Activated T-cell treated with anti-CD3 and anti-CD28 coated beads, Interleukin-2, amount 50 U/mL, for 48 hours (primary cell): ENCODE measurements around the gene IMMP2L.
"Not testable (repeated sequence)": the region's sequence is repeated elsewhere in the genome, so short reads cannot be mapped to it uniquely, and the experiment has no call there.

ENCODE experiments used
- DNase-seq, 2 experiments: peaks; one replicate each; pipeline ENCODE4 v3.0.0-alpha.2; 2020

IMMP2L gene

DNA sequence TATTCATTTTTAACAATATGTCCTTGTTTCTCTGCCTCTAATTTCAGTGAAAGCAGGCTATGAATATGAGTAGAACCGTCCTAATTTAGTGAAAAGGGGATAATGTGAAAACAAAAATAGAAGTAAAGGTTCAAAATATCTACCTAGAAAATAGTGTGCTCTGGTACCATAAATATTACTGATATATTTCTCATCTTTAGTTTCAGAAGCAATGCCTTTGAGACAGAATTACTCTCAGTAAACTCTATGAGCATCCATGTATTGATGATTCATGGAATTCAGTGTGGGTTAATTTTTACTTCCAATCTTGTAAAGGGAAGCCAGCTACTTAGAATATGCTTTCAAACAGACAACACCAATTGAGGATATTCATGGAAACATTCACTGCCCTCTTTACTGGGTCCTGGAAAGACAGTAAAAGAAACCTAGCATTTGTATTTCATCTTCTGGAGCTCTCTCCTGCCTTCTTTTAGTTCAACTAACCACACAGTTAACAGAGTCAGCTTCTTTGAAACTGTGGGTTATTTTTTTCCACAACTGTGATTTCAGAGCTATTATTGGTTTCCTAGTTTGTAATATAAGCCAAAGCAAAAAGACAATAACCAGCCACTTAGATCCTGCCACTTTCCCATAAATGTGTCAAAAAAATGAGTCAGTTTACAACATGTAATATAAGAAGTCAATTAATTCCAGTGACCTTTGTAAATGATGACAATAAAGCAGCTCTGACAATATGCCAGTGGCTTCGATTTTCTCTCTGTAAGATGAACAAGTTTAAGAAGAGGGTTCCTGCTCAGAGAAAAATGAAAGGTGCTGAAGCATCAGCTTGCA is 469.7 kb downstream of the IMMP2L start:
- DNase-seq: no peak

DNA sequence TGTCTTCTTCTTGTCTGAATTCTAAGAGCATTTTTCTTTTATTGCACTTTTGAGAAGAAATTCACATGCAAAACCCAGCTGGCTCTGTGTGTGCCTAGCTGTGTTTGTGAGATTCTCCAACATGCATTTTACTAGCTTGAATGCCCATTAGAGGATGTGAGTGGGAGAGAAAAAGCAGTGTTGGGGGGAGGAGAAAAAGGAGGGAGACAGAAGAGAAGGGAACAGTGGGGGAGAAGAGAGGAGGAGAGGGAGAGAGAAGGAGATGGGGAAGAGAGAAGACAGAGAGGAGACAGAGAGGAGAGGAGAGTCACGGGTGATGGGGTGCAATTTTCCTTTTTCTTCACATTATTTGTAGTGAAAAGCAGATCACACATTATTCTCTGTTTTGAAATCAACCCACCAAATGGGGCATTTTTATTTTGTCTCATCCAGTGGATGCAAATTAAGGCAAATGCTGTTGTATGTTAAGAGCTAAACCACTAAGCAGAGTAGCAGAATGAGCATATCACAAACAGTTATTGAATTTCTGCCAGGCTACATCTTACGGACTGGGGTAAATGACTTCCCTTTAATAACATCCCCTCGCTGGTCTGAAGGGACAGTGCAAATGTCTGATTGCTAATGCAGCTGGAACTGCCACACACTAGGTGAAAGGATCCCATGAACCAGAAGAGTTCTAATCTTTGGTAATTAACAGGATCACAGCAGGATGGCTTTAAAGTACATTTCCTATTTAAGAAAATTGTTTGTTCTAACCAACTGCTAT is 470.5 kb downstream of the IMMP2L start:
- no peak for DNase-seq

DNA sequence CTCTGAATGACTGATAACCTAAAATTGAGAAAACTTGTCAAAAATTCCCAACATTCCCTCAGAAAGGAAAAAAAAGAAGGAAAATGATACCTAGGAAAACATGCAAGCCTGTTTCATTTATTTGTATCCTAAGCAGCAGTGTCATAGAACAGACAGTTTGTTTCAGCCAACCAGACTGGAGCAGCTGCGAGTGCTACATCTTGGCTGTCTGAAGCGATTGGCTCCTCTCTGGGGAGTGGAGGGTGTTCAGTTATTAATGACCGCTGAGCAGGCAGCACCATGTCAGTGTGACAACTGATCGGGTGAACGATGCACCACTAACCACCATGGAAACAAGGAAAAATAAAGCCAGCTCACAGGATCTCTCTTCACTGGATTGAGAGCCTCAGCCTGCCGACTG is 471.4 kb downstream of the IMMP2L start, which contains the start of gene LRRN3:
TSS of gene LRRN3 (plus strand) at position 282 of the 400 bp plus-strand sequence. CDS start 31,646 bp downstream, outside the sequence.
- DNase-seq: peak; percentile 48 to 51

DNA sequence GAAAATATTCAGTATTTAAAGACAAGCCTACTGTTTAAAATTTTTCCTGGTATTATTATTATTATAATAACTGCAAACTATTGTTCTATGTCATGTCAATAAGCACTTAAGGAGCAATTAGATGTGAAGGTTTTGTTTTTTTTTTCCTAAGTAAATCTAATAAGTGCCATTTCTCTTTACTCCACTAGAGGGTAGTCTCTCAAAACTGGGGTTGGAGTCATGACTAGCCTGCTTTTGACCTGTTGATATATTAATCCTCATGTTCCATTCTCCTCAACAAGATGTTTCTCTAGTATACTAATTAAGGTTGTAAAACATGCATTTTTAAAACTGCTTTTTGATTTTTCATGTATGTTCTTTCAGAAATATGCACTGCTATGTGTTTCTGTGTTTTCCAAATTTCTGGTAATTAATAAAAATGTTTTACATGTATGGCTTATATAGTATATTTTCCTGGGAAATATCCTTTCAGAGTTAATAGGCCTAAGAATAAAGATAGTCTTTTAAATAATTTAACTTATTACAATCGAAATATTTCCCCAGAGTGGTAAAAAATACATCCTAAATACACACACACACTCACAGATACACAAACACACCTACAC is 472.4 kb downstream of the IMMP2L start:
- DNase-seq: no peak

DNA sequence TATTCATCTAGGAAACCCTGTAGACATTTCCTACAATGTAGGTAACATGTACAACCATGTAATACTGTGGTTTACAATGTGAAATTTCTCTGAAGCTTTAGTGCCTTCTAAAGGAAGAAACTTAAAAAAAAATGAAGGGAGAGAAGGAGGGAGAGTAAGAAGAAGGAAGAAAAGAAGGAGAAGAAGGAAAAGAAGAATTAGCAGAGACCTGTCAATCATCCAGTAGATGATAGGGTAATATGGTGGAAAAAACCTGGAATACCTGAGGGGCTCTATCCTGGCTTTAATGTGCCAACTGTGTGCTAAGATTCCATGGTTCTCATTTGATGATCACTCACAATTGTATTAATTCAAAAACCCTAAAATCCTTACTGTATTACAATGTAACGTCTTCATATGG is 474.0 kb downstream of the IMMP2L start:
- DNase-seq: no peak

DNA sequence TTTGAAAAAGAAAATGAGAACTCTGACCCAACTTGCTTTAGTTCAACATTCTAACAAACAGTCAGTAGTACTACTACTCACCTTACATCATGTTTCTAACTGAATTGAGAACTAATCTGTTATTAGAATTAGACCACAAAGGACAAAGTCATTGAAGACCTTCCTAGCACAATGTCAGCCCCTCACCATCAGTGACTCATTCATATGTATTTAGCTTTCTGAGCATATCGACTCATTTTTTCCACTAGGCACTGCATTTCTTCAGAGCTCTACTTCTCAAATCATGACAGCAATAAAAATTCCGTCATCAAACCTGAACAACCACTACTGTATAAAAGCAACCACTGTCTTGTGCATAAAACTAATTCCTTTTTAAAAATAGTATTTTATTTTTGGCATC is 475.8 kb downstream of the IMMP2L start:
- no peak for DNase-seq

DNA sequence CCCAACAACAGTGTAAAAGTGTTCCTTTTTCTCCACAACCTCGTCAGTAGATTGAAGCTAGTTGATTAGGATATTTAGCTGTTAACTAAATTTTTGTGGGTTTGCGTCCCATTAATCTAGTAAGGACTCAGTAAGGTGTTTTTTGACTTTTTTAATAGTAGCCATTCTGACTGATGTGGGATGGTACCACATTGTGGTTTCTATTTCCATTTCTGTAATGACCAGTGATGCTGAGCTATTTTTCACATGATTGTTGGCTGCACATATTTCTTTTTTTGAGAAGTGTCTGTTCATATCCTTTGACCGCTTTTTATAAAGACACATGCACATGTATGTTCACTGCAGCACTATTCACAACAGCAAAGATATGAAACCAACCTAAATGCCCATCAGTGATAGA is 476.9 kb downstream of the IMMP2L start:
- no peak for DNase-seq

DNA sequence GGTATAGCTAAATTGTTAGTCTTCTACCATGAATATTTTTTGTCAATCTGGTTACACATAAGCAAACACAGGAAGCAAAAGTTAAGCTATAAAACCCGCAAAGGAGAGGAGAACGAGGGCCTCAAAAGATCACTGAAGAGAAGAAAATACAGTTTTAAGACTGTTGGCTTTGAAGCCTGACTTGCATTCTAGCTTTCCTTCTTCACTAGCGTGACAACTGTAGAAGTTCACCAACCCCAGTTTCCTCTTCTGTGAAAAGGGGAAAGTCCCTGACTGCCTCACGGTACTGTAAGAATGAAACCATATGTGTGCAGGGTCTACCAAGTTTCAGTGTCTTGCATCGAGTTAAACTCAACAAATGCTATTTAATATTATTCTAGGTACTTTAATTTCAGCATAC is 478.9 kb downstream of the IMMP2L start:
- DNase-seq: peak in 1 of 2 experiments; percentile 34

DNA sequence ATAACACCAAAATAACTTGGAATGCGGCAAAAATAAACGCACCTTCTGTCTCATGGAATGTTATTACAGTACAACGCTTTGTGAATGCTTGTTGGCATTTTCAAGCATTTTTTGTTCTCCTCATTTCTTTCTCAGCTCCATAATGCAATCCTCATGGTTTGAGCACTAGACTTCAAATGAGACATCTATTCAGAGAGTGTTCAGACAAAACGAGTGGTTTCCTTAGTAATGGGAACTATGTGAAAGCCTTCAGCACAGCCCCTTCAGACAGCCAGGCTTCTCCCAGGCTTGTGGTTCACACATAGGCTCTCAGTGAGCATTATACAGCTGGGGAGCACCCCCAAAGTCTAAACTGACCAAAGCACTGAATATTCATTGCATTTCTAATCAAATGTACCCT is 479.9 kb downstream of the IMMP2L start:
- DNase-seq: peak in 1 of 2 experiments; percentile 28

DNA sequence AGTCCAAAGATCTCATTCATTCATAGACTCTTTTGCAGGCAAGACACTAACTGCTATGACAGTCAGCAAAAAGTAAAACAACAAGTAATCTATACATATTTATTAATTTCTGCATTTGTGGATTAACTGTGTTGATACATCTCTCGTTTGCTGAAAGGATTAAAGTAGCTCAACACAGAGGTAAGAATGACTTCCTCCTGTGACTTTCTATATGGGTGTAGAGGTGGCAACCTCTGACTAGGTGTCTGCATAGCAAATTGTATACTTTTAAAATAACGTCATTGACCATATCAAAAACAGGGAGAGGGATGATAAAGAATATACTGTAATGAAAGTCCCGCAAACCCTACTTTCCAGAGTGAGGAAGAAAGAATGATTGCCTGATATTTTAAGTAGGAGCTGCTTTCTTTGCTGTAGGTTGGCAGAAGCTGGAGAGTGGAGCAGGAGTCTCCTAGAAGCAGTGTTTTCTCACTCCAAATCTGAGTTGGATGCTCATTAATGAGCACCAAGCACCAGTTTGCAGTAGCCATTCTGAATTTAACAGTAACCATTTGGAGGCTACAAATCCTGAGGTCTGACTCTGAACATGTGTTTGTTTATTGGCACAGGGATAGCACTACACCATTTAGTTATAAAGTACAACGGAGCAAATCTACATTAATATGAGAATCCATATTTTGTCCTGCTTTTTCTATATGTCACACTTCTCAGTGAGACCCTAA is 480.6 kb downstream of the IMMP2L start:
- DNase-seq: no peak

DNA sequence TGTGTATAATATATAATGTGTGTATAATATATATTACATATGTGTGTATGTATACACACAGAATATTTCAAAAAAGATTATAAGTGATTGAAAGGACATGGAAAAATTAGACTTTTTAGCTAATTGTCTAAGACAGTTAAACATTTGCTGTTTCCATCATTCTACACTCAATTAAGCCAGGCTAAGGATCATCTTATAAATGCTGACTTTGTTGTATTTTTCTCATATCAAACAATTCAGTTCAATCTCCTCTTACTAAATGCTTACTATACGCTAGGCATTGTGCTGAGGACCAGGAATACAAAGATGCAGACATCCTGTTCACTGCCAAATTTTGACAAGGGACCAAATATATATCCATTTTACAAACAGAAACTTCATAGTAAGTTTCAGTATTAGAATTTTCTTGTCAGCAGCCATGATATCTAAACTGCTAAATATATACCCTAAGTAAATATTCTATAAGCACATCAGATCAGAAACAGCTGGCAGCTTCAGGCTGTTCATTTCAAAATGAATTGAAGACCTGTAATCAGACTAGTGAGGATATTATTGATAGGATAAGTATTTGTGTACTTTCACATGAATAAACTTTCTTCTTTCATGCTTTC is 481.7 kb downstream of the IMMP2L start:
- no peak for DNase-seq

DNA sequence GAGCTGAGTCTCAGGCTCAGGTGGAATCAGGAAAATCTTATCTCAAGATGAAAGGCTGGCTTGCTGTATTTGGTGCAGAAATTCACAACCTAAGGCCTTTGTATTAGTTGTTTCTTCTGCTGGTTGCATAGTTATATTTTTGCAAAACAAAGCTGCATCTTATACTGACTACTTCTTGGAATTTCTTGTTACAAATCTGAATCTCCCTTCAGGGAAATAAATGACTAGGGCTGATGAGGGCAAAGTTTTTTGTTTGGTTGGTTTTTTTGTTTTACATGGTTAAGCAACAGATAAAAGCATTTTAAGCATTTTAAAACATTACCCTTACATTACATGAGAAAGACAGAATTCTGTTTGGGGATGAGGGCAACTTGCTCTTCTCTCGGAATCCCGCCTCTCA is 485.3 kb downstream of the IMMP2L start:
- DNase-seq: no peak

DNA sequence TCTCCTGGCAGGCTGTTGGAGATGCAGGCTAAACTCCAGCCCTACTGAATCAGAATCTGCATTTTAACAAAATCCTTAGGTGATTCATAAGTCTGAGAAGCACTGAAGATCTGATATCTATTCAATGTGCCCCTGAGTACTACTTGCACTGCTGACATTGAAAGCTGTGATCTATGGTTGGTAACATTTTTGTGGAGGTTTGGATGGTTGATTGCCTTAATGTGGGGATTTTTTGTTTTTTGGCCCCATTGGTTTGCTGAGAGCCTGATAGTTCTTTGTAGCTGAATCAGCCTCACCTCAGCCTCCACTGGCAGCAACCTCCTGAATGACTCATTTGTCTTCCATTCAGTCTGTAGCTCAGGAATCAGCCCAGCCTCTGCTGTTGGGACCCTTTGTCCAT is 486.1 kb downstream of the IMMP2L start:
- DNase-seq: peak; percentile 48 to 58

DNA sequence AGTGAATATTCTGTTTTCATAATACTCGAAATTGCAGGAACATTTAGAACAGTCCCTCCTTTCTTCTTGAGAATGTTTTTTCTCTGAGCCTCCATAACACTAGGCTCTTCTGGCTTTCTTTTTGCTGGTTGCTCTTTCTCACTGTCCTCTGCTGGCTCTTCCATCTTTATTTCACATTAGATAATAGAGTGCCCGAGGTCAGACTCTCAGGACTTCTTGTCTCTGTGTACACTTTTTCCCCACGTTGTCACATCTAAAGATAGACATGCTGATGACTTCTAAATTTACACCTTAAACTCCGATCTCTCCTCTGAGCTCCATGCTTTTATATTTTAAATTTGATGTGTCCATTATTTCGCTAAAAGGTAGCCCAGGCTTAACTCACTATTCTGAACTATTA is 486.8 kb downstream of the IMMP2L start:
- no peak for DNase-seq

DNA sequence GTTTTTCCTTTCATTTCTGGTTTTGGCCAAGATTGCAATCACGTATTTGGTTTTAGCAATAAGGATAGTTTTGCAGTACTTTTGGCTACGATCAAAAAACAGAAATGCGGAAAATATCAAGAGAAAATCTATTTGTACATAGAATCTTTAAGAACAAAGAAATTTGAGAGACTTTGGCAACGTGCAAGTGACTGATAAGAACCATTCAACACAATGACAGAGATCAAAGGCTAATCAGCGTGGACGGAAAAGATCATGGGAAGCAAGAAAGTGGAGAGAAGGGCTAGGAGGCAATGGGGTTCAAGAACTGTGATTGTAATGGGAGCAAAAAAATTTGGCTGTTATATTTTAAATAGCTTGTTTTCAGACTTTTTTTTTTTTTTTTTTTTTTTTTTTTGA is 487.5 kb downstream of the IMMP2L start:
- no peak for DNase-seq

DNA sequence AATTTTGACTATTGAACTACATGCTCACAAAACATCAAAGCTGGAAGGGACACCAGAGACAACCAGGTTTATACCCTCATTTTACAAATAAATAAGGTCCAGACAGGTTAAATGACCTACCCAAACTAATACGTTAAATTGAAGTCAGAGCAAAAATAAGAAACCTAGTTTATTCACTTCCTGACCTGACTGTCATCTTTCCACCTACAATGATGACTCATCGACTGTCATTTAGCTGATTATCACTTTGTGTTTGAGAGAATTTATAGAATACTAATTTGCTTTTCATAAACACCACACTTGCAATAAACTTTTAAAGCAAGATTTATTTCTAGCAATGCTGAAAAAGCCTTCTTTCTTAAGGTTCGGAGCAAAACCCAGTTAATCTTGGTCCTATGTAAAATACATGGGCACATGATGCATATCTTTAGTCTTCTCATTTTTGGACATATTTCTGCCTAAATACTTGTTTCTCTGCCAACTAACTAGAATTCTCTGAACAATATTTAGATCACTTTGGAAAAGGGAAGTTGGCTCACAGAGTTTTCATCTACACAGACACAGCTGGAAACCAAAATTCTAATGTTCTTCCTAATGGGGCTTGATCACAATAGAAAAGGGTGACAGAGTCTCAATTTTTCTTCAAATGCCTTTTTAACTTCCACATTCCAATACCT is 488.1 kb downstream of the IMMP2L start:
- DNase-seq: no peak

DNA sequence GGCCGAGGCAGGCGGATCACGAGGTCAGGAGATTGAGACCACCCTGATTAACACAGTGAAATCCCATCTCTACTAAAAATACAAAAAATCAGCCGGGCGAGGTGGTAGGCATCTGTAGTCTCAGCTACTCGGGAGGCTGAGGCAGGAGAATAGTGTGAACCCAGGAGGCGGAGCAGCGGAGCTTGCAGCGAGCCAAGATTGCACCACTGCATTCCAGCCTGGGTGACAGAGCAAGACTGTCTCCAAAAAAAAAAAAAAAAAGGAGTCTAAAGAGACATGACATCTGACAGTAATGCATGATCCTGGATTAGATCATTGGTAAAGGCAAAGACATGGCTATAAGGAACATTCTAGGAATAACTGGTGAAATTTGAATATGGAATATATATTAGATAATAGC is 489.6 kb downstream of the IMMP2L start:
- DNase-seq: not testable (repeated sequence)

DNA sequence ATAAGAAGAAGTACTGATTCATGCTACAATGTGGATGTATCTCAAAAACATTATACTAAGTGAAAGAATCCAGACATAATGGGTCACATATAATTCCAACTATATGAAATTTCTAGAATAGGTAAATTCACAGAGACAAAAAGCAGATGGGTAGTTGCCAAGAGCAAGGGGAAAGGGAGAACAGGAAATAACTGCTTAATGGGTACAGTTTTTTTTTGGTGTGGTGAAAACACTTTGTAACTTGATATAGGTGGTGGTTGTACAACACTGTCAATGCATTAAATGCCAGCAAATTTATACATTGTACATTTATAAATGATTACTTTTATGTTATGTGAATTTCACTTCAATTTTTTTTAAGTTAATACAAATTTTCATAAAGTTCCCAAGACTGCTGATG is 490.7 kb downstream of the IMMP2L start:
- DNase-seq: no peak

DNA sequence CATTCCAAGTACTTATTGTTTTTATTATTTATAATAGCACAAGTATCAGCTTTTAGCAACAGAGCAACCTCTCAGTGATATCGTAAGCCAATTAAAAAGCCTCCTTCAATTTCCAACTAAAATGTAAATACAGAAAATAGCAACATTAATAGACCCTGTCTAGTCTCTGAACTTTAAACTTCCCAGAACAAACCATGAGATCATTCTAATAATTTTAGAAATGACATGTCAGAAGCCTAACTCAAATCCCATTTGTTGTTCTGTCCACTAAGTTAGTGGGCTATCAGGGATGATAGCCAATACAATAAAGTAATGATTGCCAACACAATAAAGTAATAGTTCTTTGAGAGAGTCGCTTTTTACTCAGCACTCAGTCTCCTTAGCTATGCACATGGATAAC is 493.7 kb downstream of the IMMP2L start:
- no peak for DNase-seq

DNA sequence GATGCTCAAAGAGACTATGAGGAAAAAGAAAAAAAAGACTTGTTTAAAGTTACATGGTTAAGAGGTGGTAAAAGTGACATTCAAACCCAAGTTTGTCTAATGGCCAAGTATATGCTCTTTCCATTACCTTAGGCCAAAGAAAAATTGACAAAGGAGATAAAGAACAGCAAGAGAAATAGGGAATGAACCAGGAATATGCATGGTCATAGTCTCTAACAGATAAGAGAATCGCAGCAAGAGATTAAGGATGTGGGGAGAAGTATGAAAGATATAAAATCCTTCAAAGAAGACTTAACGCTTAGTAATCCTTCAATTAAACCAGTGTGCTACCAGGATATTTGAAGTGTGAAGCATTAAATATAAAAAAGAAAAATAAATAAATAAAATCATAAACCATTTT is 494.6 kb downstream of the IMMP2L start:
- no peak for DNase-seq

DNA sequence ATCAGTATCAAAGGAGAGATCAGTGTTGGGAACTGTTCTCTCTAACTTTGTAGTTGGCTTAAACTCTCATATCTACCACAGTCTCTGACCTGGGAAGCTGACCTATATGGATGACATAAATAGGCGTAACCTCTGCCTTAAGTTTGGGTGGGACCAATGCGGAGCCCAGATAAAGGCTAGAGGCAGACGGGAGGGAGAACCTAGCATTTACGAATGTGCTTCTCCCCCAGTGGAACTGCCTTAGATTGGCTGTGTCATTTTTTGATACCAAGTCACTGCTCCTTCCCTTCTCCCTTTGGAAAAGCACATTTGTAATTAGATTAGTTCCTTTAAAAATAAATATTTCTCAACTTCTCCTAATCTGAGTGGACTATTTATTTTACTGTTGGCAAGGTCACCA is 495.0 kb downstream of the IMMP2L start:
- no peak for DNase-seq

DNA sequence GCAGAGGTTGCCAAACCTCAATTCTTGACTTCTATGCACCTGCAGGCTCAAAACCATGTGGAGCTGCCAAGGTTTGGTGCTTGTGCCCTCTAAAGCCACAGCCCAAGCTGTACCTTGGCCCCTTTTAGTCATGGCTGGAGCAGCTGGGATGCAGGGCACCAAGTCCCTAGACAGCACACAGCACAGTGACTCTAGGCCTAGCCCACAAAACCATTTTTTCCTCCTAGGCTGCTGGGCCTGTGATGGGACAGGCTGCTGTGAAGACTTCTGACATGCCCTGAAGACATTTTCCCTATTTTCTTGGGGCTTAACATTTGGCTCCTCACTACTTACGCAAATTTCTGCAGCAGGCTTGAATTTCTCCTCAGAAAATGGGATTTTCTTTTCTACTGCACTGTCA is 499.1 kb downstream of the IMMP2L start:
- DNase-seq: no peak
